H9 (cell line): Measurements from ENCODE around the gene NOVA2. TPM values are rescaled to one million over a fixed set of nuclear protein-coding genes. Genes with fewer than 3 reads are reported as not detected.

Experiments used
- DNase-seq: peaks from one replicate; pipeline ENCODE4 v3.0.0-alpha.2; 2017
- H2AFZ ChIP-seq: one replicate; pipeline ENCODE4 v1.6.1; 2013; ENCODE audit warnings: mild to moderate bottlenecking, low read length, control low read depth, moderate library complexity
- H2AK5ac ChIP-seq: 2 replicates; pipeline ENCODE4 v1.6.1; 2013; ENCODE audit warnings: low read length, control low read depth, mixed read lengths; ENCODE audit not compliant: insufficient read length
- H2BK120ac ChIP-seq: one replicate; pipeline ENCODE4 v1.6.1; 2013; ENCODE audit warnings: low read depth, mild to moderate bottlenecking, low read length, control low read depth, inconsistent platforms; ENCODE audit not compliant: poor library complexity, severe bottlenecking
- H2BK12ac ChIP-seq: 2 replicates; pipeline ENCODE4 v1.6.1; 2013; ENCODE audit warnings: low read length, control low read depth, mixed read lengths, low read depth; ENCODE audit not compliant: insufficient read length
- H2BK15ac ChIP-seq: 2 replicates; pipeline ENCODE4 v1.6.1; 2013; ENCODE audit warnings: low read depth, low read length, control low read depth
- H2BK20ac ChIP-seq: one replicate; pipeline ENCODE4 v1.6.1; 2013; ENCODE audit warnings: low read depth, mild to moderate bottlenecking, low read length, control low read depth, inconsistent platforms; ENCODE audit not compliant: poor library complexity, severe bottlenecking
- H2BK5ac ChIP-seq: 2 replicates; pipeline ENCODE4 v1.6.1; 2013; ENCODE audit warnings: low read length, control low read depth, mixed read lengths; ENCODE audit not compliant: insufficient read length
- H3K14ac ChIP-seq: 2 replicates; pipeline ENCODE4 v1.6.1; 2013; ENCODE audit warnings: low read length, control low read depth; ENCODE audit not compliant: insufficient read depth
- H3K18ac ChIP-seq: 2 replicates; pipeline ENCODE4 v1.6.1; 2013; ENCODE audit warnings: low read depth, mild to moderate bottlenecking, mixed read lengths, low read length, control low read depth; ENCODE audit not compliant: insufficient read length
- H3K23ac ChIP-seq: 2 replicates; pipeline ENCODE4 v1.6.1; 2013; ENCODE audit warnings: low read length, control low read depth, mixed read lengths, low read depth; ENCODE audit not compliant: insufficient read length
- H3K23me2 ChIP-seq: 2 replicates; pipeline ENCODE4 v1.6.1; 2013; ENCODE audit warnings: low read depth, mild to moderate bottlenecking, mixed read lengths, low read length, control low read depth; ENCODE audit not compliant: insufficient read length, poor library complexity, severe bottlenecking
- H3K27ac ChIP-seq: 2 replicates; pipeline ENCODE4 v1.5.1; 2013; ENCODE audit warnings: low read length, control low read depth, mixed read lengths, low read depth; ENCODE audit not compliant: insufficient read length
- H3K27me3 ChIP-seq: 2 replicates; pipeline ENCODE4 v1.6.1; 2013; ENCODE audit warnings: low read length, control low read depth, inconsistent platforms; ENCODE audit not compliant: insufficient read depth
- H3K4ac ChIP-seq: 2 replicates; pipeline ENCODE4 v1.6.1; 2013; ENCODE audit warnings: low read depth, mild to moderate bottlenecking, control low read depth, inconsistent platforms, low read length, moderate library complexity
- H3K4me1 ChIP-seq: 2 replicates; pipeline ENCODE4 v1.6.1; 2013; ENCODE audit warnings: low read length, control low read depth, inconsistent platforms; ENCODE audit not compliant: insufficient read depth
- H3K4me2 ChIP-seq: 2 replicates; pipeline ENCODE4 v1.6.1; 2013; ENCODE audit warnings: low read length, control low read depth, mixed read lengths; ENCODE audit not compliant: insufficient read length, insufficient read depth
- H3K56ac ChIP-seq: 2 replicates; pipeline ENCODE4 v1.6.1; 2013; ENCODE audit warnings: low read depth, mild to moderate bottlenecking, mixed read lengths, low read length, control low read depth; ENCODE audit not compliant: insufficient read length
- H3K79me1 ChIP-seq: 2 replicates; pipeline ENCODE4 v1.6.1; 2013; ENCODE audit warnings: low read depth, mild to moderate bottlenecking, moderate library complexity, low read length, control low read depth, inconsistent platforms; ENCODE audit not compliant: insufficient read depth, poor library complexity, severe bottlenecking
- H3K79me2 ChIP-seq: 2 replicates; pipeline ENCODE4 v1.6.1; 2013; ENCODE audit warnings: low read length, control low read depth, inconsistent platforms; ENCODE audit not compliant: insufficient read depth
- H3K9ac ChIP-seq: 2 replicates; pipeline ENCODE4 v1.6.1; 2013; ENCODE audit warnings: low read length, control low read depth, mixed read lengths; ENCODE audit not compliant: insufficient read length; ENCODE audit errors: extremely low read depth
- H3K9me3 ChIP-seq: one replicate; pipeline ENCODE4 v1.6.1; 2013; ENCODE audit warnings: low read depth, low read length, inconsistent platforms; ENCODE audit not compliant: control insufficient read depth
- H3T11ph ChIP-seq: one replicate; pipeline ENCODE4 v1.6.1; 2013; ENCODE audit warnings: mild to moderate bottlenecking, low read length, control low read depth, inconsistent platforms
- H4K20me1 ChIP-seq: one replicate; pipeline ENCODE4 v1.6.1; 2013; ENCODE audit not compliant: control insufficient read depth, insufficient read length, insufficient read depth
- H4K5ac ChIP-seq: 2 replicates; pipeline ENCODE4 v1.6.1; 2013; ENCODE audit warnings: low read depth, mild to moderate bottlenecking, mixed read lengths, low read length, control low read depth; ENCODE audit not compliant: insufficient read length
- H4K8ac ChIP-seq: replicated peaks from 2 replicates; pipeline ENCODE4 v1.6.1; 2013; ENCODE audit warnings: low read length, control low read depth, mixed read lengths, low read depth; ENCODE audit not compliant: insufficient read length
- H4K91ac ChIP-seq: 2 replicates; pipeline ENCODE4 v1.6.1; 2013; ENCODE audit warnings: low read depth, mild to moderate bottlenecking, moderate library complexity, mixed read lengths, low read length, control low read depth; ENCODE audit not compliant: insufficient read length
- H3K27ac Mint-ChIP-seq, 3 experiments: 2 replicates in 2 of 3; 3 replicates in 1 of 3; pipeline ENCODE4 v1.8.0; 2020 to 2021; ENCODE audit warnings: mixed read lengths in 3 of 3, mild to moderate bottlenecking in 1 of 3, moderate library complexity in 1 of 3
- H3K27me3 Mint-ChIP-seq: 2 replicates; pipeline ENCODE4 v1.8.0; 2021; ENCODE audit warnings: low read depth, mild to moderate bottlenecking, moderate library complexity, mixed read lengths
- H3K36me3 Mint-ChIP-seq, 3 experiments: 2 replicates in 2 of 3; 3 replicates in 1 of 3; pipeline ENCODE4 v1.8.0; 2020 to 2021; ENCODE audit warnings: low read depth in 3 of 3, mixed read lengths in 3 of 3; ENCODE audit not compliant: insufficient read depth in 1 of 3
- H3K4me1 Mint-ChIP-seq, 2 experiments: 2 replicates each; pipeline ENCODE4 v1.8.0; 2020; ENCODE audit warnings: mixed read lengths in 2 of 2
- H3K4me3 Mint-ChIP-seq, 2 experiments: 2 replicates in 1 of 2; 3 replicates in 1 of 2; pipeline ENCODE4 v1.8.0; 2020 to 2021; ENCODE audit warnings: mild to moderate bottlenecking in 2 of 2, mixed read lengths in 2 of 2, moderate library complexity in 1 of 2
- H3K9me3 Mint-ChIP-seq, 2 experiments: 2 replicates in 1 of 2; 3 replicates in 1 of 2; pipeline ENCODE4 v1.8.0; 2020; ENCODE audit warnings: mild to moderate bottlenecking in 2 of 2, mixed read lengths in 2 of 2, moderate library complexity in 1 of 2
- whole genome bisulfite sequencing: extraction: QIAGEN DNeasy Blood & Tissue Kit; methylation state at CpG from one replicate; pipeline ENCODE4 v1.1.7; 2013; ENCODE audit warnings: missing lambda C conversion rate, low lambda C conversion rate, mixed read lengths; ENCODE audit not compliant: insufficient read length; ENCODE audit errors: extremely low coverage; 5-methylcytosine and 5-hydroxymethylcytosine counted together
- total RNA-seq: library from RNA; stranded (reverse); gene quantifications from 2 replicates; pipeline ENCODE4 v1.2.1, GENCODE V29; 2021
- TF ChIP-seq, protein P1 (sequence below): fragments of 200-600 bp; sonication (generic); conservative IDR thresholded peaks from 3 replicates; pipeline ENCODE4 v1.8.0; 2021; ENCODE audit warnings: antibody characterized with exemption, mild to moderate bottlenecking

The NOVA2 gene
- total RNA-seq, 1 experiment from 2014 or later: 8.8 TPM

DNA sequence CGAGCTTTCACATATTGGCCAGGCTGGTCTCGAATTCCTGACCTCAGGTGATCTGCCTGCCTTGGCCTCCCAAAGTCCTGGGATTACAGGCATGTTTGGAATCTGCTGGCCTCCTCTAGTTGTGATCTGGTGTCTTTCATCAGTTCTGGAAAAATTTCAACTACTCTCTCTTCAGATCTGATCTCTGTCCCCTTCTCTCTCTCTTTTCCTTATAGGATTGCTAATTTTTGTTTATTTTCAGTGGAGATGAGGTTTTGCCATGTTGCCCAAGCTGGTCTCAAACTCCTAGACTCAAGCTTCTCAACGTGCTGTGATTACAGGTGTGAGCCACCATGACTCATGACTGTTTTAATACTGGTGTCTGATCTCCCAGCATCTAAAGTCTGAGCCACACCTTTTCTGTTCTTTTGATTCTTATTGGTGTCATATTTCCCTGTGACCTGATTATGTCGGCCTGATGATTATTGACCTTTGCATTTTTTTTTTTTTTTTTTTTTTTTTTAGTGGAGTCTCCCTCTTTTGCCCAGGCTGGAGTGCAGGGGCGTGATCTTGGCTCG is 48.7 kb downstream of the NOVA2 start:
- Histone ChIP-seq H3K9me3 (no peaks in the 10 kb centered on the region), H2BK12ac (no peak overlapping the region), H2AK5ac (no peak overlapping the region), H2AFZ (no peak overlapping the region), H3K9ac (no peak overlapping the region), H2BK120ac (no peak overlapping the region), H4K91ac (no peak overlapping the region), H3K4me2 (no peak overlapping the region), H3K27ac (no peak overlapping the region), H2BK20ac (no peak overlapping the region), H3K23ac (no peak overlapping the region), H2BK15ac (no peak overlapping the region), H3K23me2 (peaks cover 4% of the 10 kb centered on the region), H3K79me2 (no peaks in the 10 kb centered on the region), H3K56ac (no peak overlapping the region), H3K18ac (no peak overlapping the region), H3K27me3 (no peaks in the 10 kb centered on the region; the same call in 1 of the 2 replicates), H4K8ac (no peak overlapping the region), H3K14ac (no peak overlapping the region), H3K4ac (no peak overlapping the region), H3T11ph (no peak overlapping the region), H3K4me1 (0 out of 2 replicates have a peak, but pooled peaks cover 3% of the 10 kb centered on the region), H4K5ac (no peak overlapping the region), H2BK5ac (no peak overlapping the region), H4K20me1 (no peaks in the 10 kb centered on the region), H3K79me1 (no peaks in the 10 kb centered on the region)
- no peaks in the 10 kb centered on the region for H3K36me3 Mint-ChIP-seq
- peaks cover 9 to 25% of the 10 kb centered on the region in 2 experiments for H3K4me1 Mint-ChIP-seq
- peaks cover 28% of the 10 kb centered on the region for H3K27me3 Mint-ChIP-seq
- DNase-seq: no peak
- TF ChIP-seq, protein P1, sequence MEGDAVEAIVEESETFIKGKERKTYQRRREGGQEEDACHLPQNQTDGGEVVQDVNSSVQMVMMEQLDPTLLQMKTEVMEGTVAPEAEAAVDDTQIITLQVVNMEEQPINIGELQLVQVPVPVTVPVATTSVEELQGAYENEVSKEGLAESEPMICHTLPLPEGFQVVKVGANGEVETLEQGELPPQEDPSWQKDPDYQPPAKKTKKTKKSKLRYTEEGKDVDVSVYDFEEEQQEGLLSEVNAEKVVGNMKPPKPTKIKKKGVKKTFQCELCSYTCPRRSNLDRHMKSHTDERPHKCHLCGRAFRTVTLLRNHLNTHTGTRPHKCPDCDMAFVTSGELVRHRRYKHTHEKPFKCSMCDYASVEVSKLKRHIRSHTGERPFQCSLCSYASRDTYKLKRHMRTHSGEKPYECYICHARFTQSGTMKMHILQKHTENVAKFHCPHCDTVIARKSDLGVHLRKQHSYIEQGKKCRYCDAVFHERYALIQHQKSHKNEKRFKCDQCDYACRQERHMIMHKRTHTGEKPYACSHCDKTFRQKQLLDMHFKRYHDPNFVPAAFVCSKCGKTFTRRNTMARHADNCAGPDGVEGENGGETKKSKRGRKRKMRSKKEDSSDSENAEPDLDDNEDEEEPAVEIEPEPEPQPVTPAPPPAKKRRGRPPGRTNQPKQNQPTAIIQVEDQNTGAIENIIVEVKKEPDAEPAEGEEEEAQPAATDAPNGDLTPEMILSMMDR: no peak
- no CpG with 5 or more reads among the region's 6 CpGs for WGBS
- H3K4me3 Mint-ChIP-seq: no peak overlapping the region
- no peaks in the 10 kb centered on the region; a peak in 1 of 5 replicates for H3K9me3 Mint-ChIP-seq
- H3K27ac Mint-ChIP-seq: no peak overlapping the region
